Uterus (tissue), 2 donors: ENCODE results near the gene GOSR2.

ENCODE experiments used
- CTCF ChIP-seq, 4 experiments: fragments of 200-600 bp in 2 of 4; fragments of 450-650 bp in 2 of 4; sonication (generic) in 2 of 4; IDR thresholded peaks; one replicate each; pipeline ENCODE4 v1.5.1; 2016 to 2019; ENCODE audit warnings: antibody characterized with exemption in 4 of 4, mild to moderate bottlenecking in 2 of 4, moderate library complexity in 1 of 4
- POLR2A ChIP-seq, 2 donors: fragments of 450-650 bp; IDR thresholded peaks; one replicate each; pipeline ENCODE4 v1.6.1; 2016; ENCODE audit warnings: antibody characterized with exemption in 2 of 2, mild to moderate bottlenecking in 1 of 2, moderate library complexity in 1 of 2

GRCh38 chr17:46968224-46968834, 45.4 kb downstream of the GOSR2 start:
- TF ChIP-seq CTCF (IDR thresholded peaks at IDR 0.05) (no peak), POLR2A (IDR thresholded peaks at IDR 0.05) (no peak)
